Left renal pelvis (tissue), 4 donors: ENCODE data around the gene OR2J2. TPM values are rescaled to one million over a fixed set of nuclear protein-coding genes. Genes with fewer than 3 reads are reported as not detected.
"Not testable (repeated sequence)": the region's sequence is repeated elsewhere in the genome, so short reads cannot be mapped to it uniquely, and the experiment has no call there.

Experiments
- DNase-seq, 4 donors: peaks; one replicate each; pipeline ENCODE4 v3.0.0-alpha.2; 2013; ENCODE audit warnings: low read depth in 4 of 4, low spot score in 3 of 4
- polyA plus RNA-seq, 4 donors: library from polyadenylated mRNA; unstranded; fragments of 120-200 nt; gene quantifications; one replicate each; pipeline ENCODE4 v1.2.1, GENCODE V29; 2013; ENCODE audit not compliant: insufficient read length in 4 of 4

Gene OR2J2
- polyA plus RNA-seq, 4 donors, result not detected

GRCh38 chr6:29218056-29218455, 47.3 kb downstream of the OR2J2 start:
- not testable (repeated sequence) for DNase-seq

Other genes starting within 250 kb of the OR2J2 start
- 10 to 100 TPM; 64.2 to 94.0 (median 72.8) TPM for gene TRIM27, start 246.9 kb upstream of the OR2J2 start, polyA plus RNA-seq
- 1 to 10 TPM; 5.2 to 6.9 (median 6.7) TPM for gene ZNF311, start 165.6 kb upstream of the OR2J2 start, polyA plus RNA-seq
- gene OR2W1, start 125.7 kb upstream of the OR2J2 start, polyA plus RNA-seq, result not detected
- gene OR2B3, start 83.6 kb upstream of the OR2J2 start, polyA plus RNA-seq, result not detected
- gene OR2J1, start 71.4 kb upstream of the OR2J2 start, polyA plus RNA-seq, result not detected
- not detected for gene OR2J3, start 62.8 kb upstream of the OR2J2 start, polyA plus RNA-seq
- gene OR14J1, start 130.8 kb downstream of the OR2J2 start, polyA plus RNA-seq, result under 1 TPM; 0.03 to 0.12 (median 0.04) TPM
- gene OR5V1, start 198.0 kb downstream of the OR2J2 start, polyA plus RNA-seq, result not detected
- gene OR12D3, start 204.4 kb downstream of the OR2J2 start, polyA plus RNA-seq, result not detected
- gene OR12D2, start 224.7 kb downstream of the OR2J2 start, polyA plus RNA-seq, result not detected
- not detected for gene OR12D1, start 244.0 kb downstream of the OR2J2 start, polyA plus RNA-seq